ENCODE results near the gene ZDHHC18.
"Not testable (repeated sequence)": the region's sequence is repeated elsewhere in the genome, so short reads cannot be mapped to it uniquely, and the experiment has no call there.

The ZDHHC18 gene

DNA sequence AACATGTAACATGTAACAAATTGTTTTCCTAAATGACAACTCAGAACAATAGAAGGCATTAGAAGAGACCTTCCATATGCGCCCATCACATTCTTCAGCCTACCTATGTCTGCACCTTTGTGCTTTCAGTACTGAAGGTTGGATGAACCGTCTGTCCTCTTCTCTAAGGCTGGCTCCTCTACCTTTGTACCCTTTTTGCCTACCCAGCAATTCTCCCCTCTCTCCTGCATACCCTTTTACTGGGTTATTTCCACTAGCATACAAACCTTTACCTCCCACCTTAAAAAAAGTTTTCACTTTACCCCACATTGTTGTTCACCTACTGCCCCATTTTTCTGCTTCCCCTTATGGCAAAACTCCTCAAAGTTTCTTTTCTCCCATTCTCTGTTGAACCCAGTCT is 33.6 kb upstream of the ZDHHC18 start:
- DNase-seq: no peak

GRCh38 chr1:26794391-26794790 is 32.1 kb upstream of the ZDHHC18 start:
- no peak for DNase-seq

DNA sequence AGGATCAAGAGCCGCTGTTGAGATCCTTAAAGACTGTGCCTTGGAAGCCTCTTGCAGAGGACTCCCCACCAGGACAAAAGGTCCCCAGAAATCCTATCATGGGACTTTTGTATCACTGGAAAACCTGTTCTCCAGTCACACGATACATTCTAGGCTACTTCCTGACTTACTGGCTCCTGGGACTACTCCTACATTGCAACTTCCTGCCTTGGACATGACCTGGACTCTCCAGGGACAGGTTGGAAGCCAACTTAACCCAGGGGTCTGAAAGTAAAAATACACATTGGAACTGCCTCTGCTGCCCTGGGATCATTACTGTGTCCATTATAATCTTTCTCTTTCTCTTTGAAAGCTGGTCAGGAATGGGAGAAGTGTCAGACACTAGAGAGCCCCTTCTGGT is 28.9 kb upstream of the ZDHHC18 start:
- DNase-seq: no peak

DNA sequence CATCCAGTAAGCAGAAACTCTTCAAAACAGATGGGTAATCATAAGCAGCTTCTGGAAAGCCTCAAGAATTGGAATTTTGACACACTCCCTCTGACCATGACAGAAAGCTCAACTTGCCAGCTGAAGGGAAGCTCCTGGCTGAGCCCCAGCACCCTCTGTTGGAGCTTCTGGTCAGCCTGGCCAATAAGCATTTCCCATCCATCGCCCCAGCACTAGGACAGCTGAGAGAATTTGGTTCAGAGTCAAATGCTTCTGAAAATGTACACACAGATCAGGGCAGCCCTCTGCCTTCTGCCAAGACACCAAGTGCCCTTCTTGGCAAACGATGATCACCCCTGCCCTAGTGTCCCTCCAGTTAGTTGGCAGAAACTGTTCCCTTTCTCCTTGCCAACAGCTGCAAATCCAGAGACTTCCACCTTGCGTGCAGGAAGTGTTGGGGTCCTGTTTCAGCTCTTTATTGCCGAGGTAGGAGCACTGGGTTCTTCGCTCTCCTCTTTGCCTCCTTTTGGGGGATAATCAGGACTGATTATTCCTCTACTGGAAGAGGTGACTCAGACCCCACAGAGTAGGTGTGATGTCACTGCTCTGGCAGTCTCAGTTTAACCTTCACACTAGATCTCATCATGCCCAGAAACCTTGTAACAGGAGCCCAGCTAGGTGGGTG is 26.9 kb upstream of the ZDHHC18 start:
- no peak for DNase-seq

GRCh38 chr1:26803932-26804331 is 22.6 kb upstream of the ZDHHC18 start:
- not testable (repeated sequence) for DNase-seq

DNA sequence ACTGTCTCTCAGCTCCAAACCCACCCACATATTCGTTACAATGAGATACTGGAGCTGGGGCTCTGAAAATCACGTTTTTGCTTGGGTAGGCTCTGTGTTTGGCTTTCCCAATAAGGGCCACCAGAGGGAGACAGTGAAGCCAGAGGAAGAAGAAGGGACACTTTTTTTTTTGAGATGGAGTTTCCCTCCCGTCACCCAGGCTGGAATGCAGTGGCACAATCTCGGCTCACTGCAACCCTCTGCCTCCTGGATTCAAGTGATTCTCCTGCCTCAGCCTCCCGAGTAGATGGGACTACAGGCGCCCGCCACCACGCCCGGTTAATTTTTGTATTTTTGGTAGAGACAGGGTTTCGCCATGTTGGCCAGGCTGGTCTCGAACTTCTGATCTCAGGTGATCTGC is 16.4 kb upstream of the ZDHHC18 start:
- peak; percentile 49 for DNase-seq

DNA sequence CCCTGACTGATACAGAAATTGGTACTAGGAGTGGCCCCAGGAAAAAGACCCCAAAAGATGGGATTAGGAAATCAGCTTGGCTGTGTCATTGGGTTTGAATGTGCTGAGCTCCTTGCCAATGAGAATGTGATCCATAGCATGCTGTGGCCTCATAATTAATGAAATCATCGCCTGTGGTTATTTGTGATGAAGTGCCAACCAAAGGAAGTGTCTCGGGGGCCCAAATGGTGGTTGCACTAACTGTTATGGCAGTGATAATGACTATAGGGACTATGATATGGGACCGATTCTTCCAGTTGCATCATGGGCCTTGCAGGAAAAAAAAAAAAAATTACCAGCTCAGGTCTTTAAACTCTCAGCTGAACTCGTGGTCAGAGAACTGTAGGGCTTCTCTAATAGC is 15.4 kb upstream of the ZDHHC18 start:
- DNase-seq: no peak

DNA sequence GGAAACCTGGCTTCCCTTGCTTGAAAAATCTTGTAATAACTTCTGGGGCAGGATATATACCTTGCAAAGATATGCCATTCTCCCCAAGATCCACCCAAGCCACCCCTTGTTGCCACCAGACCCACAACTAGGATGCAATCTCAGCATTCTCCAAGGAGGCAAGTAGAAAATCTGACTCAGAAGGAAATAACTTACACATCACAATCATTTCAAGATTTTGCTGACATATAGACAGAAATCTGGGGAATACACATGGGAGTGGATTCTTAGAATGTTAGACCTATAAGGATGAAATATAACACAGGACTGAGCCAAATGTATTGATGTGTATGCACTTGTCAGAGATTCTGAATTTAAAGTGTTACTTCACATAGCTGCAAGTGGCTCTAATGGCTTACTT is 14.8 kb upstream of the ZDHHC18 start:
- no peak for DNase-seq

DNA sequence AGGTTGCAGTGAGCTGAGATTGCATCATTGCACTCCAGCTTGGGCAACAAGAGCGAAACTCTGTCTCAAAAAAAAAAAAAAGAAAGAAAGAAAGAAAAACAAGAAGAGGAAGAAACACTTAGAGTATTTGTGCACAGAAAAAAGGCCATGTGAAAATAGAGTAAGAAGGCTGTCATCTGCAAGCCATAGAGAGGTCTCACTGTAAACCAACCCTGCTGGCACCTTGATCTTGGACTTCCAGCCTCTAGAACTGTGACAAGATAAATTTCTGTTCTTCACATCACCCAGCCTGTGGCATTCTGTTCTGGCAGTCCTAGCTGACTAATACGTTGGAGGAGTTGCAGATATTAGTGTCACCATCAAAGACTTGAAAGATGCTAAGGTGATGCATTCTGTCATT is 12.1 kb upstream of the ZDHHC18 start:
- no peak for DNase-seq

- DNase-seq: no peak
Observed at GRCh38 chr1:26814893-26815292, 11.6 kb upstream of the ZDHHC18 start.

GRCh38 chr1:26820784-26821269 is 5.7 kb upstream of the ZDHHC18 start:
- DNase-seq: no peak

- DNase-seq: no peak
Observed at GRCh38 chr1:26822737-26823395, 3.6 kb upstream of the ZDHHC18 start.

DNA sequence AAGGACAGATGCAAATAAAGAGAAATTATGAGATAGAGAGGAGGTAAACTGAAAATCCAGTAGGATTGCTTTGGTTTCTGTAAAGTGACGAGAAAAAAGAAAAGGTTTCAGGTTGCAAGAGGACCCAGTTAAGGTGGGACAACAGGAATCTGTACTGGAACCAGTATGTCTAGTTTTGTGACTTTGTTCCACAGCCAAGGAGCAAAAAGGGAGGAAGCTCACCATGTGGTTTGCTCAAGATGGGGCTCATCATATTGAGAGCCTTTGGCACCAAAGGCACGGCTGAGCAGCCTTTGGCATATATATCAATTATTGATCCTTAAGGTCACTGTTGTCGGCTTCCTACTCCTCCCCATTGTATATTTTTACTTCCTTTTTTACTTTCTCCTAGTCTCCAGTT is 1.8 kb upstream of the ZDHHC18 start:
- DNase-seq: no peak

DNA sequence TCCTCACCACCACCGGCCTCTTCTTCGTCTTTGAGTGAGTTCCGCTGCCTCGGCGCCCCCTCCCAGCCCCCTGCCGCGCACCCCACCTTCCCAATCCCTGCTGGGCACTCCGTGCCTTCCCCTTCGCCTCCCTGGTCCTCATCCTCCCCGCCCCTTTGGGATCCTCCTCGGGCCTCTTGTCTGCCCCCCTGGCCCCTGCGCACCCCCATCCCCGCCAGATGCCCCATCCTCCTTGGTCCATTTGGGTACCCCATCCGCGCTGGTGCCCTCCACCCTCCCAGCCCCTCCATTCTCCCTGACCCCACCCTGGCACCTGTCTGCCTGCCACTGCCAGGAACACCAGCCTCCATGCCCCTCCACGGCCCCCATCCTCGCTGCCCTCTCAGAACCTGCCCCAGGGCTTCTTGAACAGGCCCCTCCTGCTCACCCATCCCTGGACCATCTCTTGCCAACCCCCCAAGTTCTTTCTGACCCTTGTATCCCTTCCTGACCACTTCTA is 667 bp downstream of the ZDHHC18 start:
- DNase-seq: no peak

DNA sequence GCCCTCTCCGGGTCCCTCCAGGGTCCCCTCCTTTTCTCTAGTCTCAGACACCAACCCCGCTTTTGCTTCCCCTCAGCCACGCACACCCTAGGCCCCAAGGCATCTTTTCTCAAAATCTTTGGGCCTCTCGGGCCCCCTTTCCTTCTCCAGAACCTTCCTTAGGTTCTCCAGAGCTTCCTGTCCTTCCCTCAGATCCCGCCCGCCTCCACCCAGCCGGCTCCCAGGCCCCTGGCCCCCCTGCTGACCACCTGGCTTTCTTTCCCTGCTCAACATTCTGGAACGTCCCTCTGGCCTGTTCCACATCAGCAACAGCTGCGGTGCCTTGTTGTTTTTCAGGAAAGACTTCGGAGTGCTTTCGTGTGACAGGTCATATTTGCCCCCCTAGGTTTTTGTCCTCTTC is 1.2 kb downstream of the ZDHHC18 start:
- no peak for DNase-seq

DNA sequence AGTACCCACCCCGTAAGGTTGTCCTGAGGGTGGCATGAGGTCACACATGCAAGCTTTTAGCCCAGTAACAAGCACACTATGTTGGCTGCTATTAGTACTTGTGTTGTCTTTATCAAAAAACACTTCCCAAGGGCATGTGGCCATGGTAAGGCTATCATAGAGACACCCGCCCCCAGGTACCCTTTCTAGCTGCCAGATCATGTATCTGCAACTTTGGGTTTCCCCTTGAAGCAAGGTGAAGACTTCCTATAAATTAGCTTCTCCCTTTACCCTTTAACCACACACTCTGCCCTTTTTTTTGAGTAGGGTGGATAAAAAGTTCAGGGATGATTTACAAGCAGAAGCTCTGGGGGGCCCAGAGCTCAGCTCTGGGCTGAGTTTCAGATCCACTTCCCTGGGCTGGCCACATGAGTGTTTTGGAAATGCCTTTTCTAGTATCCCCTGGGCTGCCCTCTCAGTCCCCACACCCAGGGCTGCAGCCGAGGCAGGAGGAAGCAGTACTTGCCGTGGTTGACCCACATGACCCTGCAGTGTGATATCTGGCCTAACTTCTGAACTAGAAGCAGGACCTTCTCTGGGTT is 2.0 kb downstream of the ZDHHC18 start:
- DNase-seq: no peak

DNA sequence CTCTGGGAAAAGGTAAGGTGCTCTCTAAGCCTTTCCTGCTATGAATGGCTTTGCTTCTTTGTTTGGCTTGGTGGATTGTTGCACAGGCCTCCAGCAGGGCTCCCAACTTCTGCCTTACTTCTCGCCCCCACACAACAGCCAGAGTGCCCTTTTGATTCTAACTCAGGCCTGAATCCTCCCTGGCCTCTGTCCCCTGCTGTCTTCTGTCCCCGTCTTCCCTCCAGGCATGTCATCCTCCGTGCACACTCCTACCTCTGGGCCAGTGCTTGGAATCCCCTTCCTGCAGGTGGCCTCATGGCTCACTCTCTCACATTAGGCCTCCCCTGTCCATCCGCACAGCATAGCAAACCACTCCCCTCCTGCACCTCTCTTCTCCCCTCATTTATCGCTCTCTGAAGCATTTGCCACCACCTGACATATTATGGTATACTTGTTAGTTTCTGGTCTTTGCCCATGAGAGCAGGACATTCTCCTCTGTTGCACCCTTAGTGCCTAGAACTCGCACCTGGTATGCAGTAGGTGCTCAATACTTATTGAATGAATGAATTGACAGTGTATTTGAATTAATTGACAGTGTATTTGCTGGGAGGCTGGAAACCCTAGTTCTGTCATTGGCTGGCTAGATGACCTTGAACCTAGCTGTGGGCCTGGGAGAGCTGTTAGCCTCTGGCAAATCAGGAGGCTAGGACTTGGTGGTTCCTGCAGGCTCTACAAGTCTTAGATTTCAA is 2.9 kb downstream of the ZDHHC18 start:
- no peak for DNase-seq

GRCh38 chr1:26831059-26831458 is 4.6 kb downstream of the ZDHHC18 start:
- no peak for DNase-seq

DNA sequence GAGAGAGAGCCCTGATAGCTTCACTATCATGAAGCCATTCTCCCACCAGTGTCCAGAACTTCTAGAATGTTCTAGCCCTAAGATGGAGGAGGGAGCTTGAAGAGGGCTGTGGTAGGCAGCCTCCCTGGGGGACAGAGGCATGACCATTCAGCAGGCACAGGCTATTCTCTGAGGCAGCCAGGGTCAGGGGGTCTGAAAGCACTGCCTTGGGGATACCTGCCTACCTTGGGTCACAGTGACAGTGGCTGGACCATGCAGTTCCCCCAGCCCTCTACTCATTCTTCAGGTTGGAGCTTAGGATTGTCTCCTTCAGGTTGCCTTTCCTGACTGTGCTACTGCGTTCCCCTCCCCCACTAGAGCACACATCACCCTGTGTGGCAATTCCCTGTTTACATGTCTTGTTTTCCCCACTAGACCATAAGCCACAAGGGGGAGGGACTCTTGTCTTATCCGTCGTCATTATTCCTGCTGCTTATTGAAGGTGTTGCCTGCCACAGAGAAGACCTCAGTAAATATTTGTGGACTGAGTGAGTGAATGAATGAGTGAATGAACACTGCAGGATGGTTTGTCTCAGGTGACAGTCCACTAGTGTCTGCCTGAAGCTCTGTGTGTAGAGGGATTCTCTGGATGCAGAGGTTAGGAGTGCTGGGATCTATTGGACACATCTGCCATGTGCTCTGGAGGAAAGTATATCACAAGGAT is 5.2 kb downstream of the ZDHHC18 start:
- DNase-seq: no peak

GRCh38 chr1:26832249-26832960 is 5.9 kb downstream of the ZDHHC18 start:
- DNase-seq: no peak

GRCh38 chr1:26833432-26834405 is 7.2 kb downstream of the ZDHHC18 start:
- DNase-seq: no peak

Measured in NCI-H1694 (cell line).